Tibial nerve (tissue), 4 donors: ENCODE results near the gene EFEMP2. TPM values are rescaled to one million over a fixed set of nuclear protein-coding genes. Genes with fewer than 3 reads are reported as not detected.

Experiments
- DNase-seq, 2 donors: peaks; one replicate each; pipeline ENCODE4 v3.0.0-alpha.2; 2019; ENCODE audit warnings: low spot score in 2 of 2
- H3K27ac ChIP-seq, 4 donors: fragments of 200-600 bp; sonication (generic) in 3 of 4; one replicate each; pipeline ENCODE4 v1.5.1; 2017 to 2019; ENCODE audit warnings: mild to moderate bottlenecking in 1 of 4
- H3K27me3 ChIP-seq, 2 donors: fragments of 200-600 bp; sonication (generic) in 1 of 2; one replicate each; pipeline versions ENCODE4 v1.5.1 to v1.6.0; 2017 to 2019
- H3K36me3 ChIP-seq, 3 donors: fragments of 200-600 bp; sonication (generic); one replicate each; pipeline ENCODE4 v1.5.1; 2018 to 2019
- H3K4me1 ChIP-seq, 4 donors: fragments of 200-600 bp; sonication (generic) in 3 of 4; one replicate each; pipeline ENCODE4 v1.5.1; 2017 to 2019
- H3K4me3 ChIP-seq, 4 donors: fragments of 200-600 bp; sonication (generic) in 3 of 4; one replicate each; pipeline ENCODE4 v1.5.1; 2017 to 2019; ENCODE audit warnings: mild to moderate bottlenecking in 1 of 4, moderate library complexity in 1 of 4
- H3K9me3 ChIP-seq, 4 donors: fragments of 200-600 bp; sonication (generic) in 3 of 4; one replicate each; pipeline ENCODE4 v1.5.1; 2017 to 2019
- EP300 ChIP-seq, 2 donors: sonication (generic); formaldehyde crosslinking; IDR thresholded peaks; one replicate each; pipeline ENCODE4 v1.6.1; 2017; ENCODE audit warnings: antibody characterized with exemption in 2 of 2, mild to moderate bottlenecking in 1 of 2
- POLR2A ChIP-seq, 2 donors: fragments of 450-650 bp; IDR thresholded peaks; one replicate each; pipeline ENCODE4 v1.6.1; 2017; ENCODE audit warnings: antibody characterized with exemption in 2 of 2, mild to moderate bottlenecking in 2 of 2, moderate library complexity in 2 of 2
- WGBS, 2 donors: methylation state at CpG; one replicate each; pipeline ENCODE4 v1.1.5; 2018; 5-methylcytosine and 5-hydroxymethylcytosine counted together
- total RNA-seq, 4 donors: library from RNA; depleted of rRNA; stranded (reverse); fragments of >200 nt; gene quantifications; one replicate each; pipeline ENCODE4 v1.1.0, GENCODE V29; 2016
- TF ChIP-seq, protein P1 (sequence below), 5 experiments: fragments of 200-600 bp in 3 of 5; fragments of 450-650 bp in 2 of 5; sonication (generic) in 3 of 5; IDR thresholded peaks; one replicate each; pipeline ENCODE4 v1.5.1; 2016 to 2019; ENCODE audit warnings: antibody characterized with exemption in 5 of 5, mild to moderate bottlenecking in 3 of 5, moderate library complexity in 2 of 5

The EFEMP2 gene
- total RNA-seq, 4 donors from 2014 or later = 59.2 to 92.7 (median 82.0) TPM

GRCh38 chr11:65919573-65920371, 47.2 kb upstream of the EFEMP2 start:
- Histone ChIP-seq H3K4me3 (peak overlapping the region; percentile 60 to 86 (median 72)), H3K27ac (peak overlapping the region in 3 of 4 donors; percentile 83 to 91 (median 87)), H3K4me1 (peaks cover 4 to 52% (median 41%) of the 10 kb centered on the region in 4 donors), H3K27me3 (no peaks in the 10 kb centered on the region), H3K9me3 (no peaks in the 10 kb centered on the region), H3K36me3 (peaks cover 0 to 33% (median 4%) of the 10 kb centered on the region in 3 donors)
- DNase-seq = no peak
- WGBS, 2 donors = 0 to 1% methylated on average over 43 to 55 of the region's 60 CpGs
- TF ChIP-seq EP300 (IDR thresholded peaks at IDR 0.05) (no peak), POLR2A (IDR thresholded peaks at IDR 0.05) (peak in 1 of 2 donors; percentile 4)
- TF ChIP-seq, protein P1, sequence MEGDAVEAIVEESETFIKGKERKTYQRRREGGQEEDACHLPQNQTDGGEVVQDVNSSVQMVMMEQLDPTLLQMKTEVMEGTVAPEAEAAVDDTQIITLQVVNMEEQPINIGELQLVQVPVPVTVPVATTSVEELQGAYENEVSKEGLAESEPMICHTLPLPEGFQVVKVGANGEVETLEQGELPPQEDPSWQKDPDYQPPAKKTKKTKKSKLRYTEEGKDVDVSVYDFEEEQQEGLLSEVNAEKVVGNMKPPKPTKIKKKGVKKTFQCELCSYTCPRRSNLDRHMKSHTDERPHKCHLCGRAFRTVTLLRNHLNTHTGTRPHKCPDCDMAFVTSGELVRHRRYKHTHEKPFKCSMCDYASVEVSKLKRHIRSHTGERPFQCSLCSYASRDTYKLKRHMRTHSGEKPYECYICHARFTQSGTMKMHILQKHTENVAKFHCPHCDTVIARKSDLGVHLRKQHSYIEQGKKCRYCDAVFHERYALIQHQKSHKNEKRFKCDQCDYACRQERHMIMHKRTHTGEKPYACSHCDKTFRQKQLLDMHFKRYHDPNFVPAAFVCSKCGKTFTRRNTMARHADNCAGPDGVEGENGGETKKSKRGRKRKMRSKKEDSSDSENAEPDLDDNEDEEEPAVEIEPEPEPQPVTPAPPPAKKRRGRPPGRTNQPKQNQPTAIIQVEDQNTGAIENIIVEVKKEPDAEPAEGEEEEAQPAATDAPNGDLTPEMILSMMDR (IDR thresholded peaks at IDR 0.05) = no peak

DNA sequence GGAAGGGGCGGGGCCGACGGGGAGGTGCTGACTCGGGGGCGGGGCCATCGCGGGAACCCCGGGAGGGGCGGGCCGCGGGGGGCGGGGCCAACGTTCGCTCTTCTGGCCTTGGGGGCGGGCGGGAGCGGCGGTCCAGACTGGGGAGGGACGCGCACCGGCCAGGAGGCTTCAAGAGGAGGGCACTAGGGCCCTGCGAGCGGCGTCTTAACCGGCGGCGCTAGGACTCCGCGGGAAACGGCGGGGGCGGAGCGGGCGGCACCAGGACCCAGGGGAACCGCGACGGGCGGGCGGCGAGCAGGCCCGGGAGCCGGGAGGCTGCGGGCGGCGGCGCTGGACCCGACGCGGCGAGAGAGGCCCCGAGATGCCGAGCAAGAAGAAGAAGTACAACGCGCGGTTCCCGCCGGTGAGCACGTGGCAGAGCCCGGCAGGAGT, 46.6 kb upstream of the EFEMP2 start, which contains the start of gene DRAP1:
TSS of gene DRAP1 (plus strand) at position 286 of the 432 bp plus-strand sequence. CDS start at position 362, 76 bp downstream.
- Histone ChIP-seq H3K36me3 (peaks cover 0 to 28% (median 4%) of the 10 kb centered on the region in 3 donors), H3K4me3 (peak within 1 kb of the TSS; percentile 76 to 99 (median 88)), H3K27ac (peak within 1 kb of the TSS; percentile 84 to 98 (median 96)), H3K27me3 (no peaks in the 10 kb centered on the region), H3K4me1 (peaks cover 4 to 56% (median 42%) of the 10 kb centered on the region in 4 donors), H3K9me3 (no peaks in the 10 kb centered on the region)
- 0% methylated on average over 29 to 40 of the region's 59 CpGs for WGBS, 2 donors
- DNase-seq = peak; percentile 94 to 98
- peak in 1 of 2 donors; percentile 55 for TF ChIP-seq POLR2A (IDR thresholded peaks at IDR 0.05)
- TF ChIP-seq, protein P1 (IDR thresholded peaks at IDR 0.05) = peak in 1 of 5 experiments; percentile 66
- peak; percentile 43 to 86 for TF ChIP-seq EP300 (IDR thresholded peaks at IDR 0.05)

DNA sequence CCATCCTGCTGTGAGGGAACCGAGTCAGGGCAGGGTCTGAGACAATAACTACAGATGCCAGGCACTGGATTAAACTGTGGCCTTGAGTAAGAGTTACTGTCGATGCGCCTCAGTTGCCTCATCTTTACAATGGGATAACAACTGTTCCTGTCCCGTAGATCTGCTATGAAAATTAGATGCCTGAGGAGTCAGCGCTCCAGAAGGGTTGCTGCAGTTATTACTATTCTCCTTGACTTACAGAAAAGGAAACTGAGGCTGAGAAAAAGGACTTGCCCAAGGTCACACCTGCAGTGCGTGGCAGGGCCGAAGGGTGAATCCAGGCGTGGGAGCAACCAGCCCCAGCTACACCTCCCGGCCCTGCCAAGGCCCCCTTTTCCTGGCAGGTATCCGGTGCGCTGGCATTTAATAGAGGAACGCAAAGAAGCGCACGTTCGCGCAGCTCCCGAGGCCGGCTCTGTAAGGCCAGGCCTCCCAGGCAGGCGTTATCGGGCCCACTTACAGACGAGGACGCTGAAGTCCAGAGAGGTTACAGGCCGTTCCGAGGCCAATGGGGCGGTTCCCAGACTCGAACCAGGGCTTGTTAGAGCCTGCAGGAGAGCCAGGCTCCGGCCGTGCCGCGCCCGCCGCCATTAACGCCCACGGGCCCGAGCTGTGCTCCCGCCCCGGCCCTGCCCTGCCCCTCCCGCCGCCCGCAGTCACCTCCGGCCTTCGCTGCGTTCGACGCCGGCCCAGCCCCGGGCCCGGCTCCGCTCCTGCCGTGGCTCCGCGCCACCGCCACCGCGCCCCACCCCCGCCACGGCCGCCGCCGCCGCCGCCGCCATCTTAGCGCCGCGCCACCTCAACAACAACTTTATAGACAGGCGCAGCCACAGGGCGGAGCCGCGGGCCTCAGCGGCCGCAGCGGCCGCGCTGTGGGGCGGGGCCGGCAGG, 45.9 kb upstream of the EFEMP2 start, which contains the start of gene C11orf68:
TSS of gene C11orf68 (minus strand) at position 852 of the 930 bp plus-strand sequence. CDS start at position 821, 31 bp downstream.
- 5 to 26% methylated on average over 13 to 58 of the region's 77 CpGs for WGBS, 2 donors
- TF ChIP-seq, protein P1 (IDR thresholded peaks at IDR 0.05) = peak in 1 of 5 experiments; percentile 18
- peak; percentile 48 to 69 for TF ChIP-seq POLR2A (IDR thresholded peaks at IDR 0.05)
- peak in 1 of 2 donors; percentile 65 for TF ChIP-seq EP300 (IDR thresholded peaks at IDR 0.05)
- H3K27me3 ChIP-seq = no peaks in the 10 kb centered on the region
- H3K9me3 ChIP-seq = no peaks in the 10 kb centered on the region
- DNase-seq = no peak
- peaks cover 0 to 23% (median 4%) of the 10 kb centered on the region in 3 donors for H3K36me3 ChIP-seq
- peaks cover 4 to 56% (median 42%) of the 10 kb centered on the region in 4 donors for H3K4me1 ChIP-seq
- peak within 1 kb of the TSS; percentile 84 to 98 (median 96) for H3K27ac ChIP-seq
- peak within 1 kb of the TSS; percentile 76 to 99 (median 88) for H3K4me3 ChIP-seq

DNA sequence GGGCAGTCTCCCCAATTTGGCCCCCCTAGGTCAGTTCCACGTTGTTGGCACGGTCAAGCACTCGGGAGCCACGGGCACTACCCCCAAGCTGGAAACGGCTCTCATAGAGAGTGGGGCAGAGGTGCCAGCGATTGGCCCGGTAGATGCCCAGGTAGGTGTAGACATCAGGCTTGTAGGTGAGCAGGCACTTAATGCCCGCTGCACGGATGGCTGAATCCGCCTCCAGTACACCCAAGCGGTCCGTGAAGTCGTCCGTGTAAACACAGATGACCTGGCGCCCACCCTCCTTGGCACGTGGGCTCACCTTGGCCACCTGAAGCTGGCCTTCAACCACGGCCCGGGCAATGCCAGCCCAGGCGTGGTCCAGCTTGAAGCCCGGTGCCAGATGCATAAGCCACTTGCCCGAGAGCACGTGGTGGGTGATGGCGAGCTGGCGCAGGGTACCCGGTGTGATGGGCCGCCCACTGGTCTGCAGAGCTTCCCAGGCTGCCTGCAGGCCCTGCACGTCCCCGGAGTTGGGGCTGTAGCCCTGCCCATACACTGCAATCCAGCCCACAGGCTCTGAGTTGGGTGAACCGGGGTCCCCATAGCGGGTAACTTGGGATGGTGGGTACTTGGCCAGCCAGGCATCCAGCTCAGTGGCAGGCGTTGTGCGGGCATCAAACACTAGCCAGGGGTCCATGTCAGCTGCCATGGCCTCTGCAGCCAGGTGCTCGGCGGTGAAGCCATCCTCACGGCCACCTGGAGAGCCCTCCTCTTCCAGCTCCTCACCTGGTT, 45.0 kb upstream of the EFEMP2 start:
- no peaks in the 10 kb centered on the region for H3K27me3 ChIP-seq
- WGBS, 2 donors = 74 to 79% methylated on average over 19 to 30 of the region's 35 CpGs
- H3K9me3 ChIP-seq = no peaks in the 10 kb centered on the region
- H3K27ac ChIP-seq = peak overlapping the region; percentile 84 to 98 (median 96)
- H3K4me3 ChIP-seq = peak overlapping the region; percentile 76 to 99 (median 88)
- TF ChIP-seq, protein P1 (IDR thresholded peaks at IDR 0.05) = no peak
- TF ChIP-seq POLR2A (IDR thresholded peaks at IDR 0.05) (no peak), EP300 (IDR thresholded peaks at IDR 0.05) (no peak)
- H3K36me3 ChIP-seq = peaks cover 0 to 14% (median 4%) of the 10 kb centered on the region in 3 donors
- no peak for DNase-seq
- peaks cover 4 to 64% (median 42%) of the 10 kb centered on the region in 4 donors for H3K4me1 ChIP-seq
